Upper lobe of left lung (tissue), 4 donors: Measurements from ENCODE around the gene LRRC2.

ENCODE experiments used
- CTCF ChIP-seq, 6 experiments: fragments of 450-650 bp in 4 of 6; fragments of 200-600 bp in 2 of 6; sonication (generic) in 2 of 6; IDR thresholded peaks; one replicate each; pipeline ENCODE4 v1.5.1; 2016 to 2019; ENCODE audit warnings: antibody characterized with exemption in 6 of 6
- POLR2A ChIP-seq, 4 donors: fragments of 450-650 bp; IDR thresholded peaks; one replicate each; pipeline ENCODE4 v1.5.1; 2016 to 2017; ENCODE audit warnings: antibody characterized with exemption in 4 of 4, mild to moderate bottlenecking in 2 of 4
- POLR2AphosphoS5 ChIP-seq, 2 donors: sonication (generic); formaldehyde crosslinking; IDR thresholded peaks; one replicate each; pipeline ENCODE4 v1.5.1; 2017; ENCODE audit warnings: antibody characterized with exemption in 2 of 2

GRCh38 chr3:46613313-46614005, 47.4 kb upstream of the LRRC2 start:
- TF ChIP-seq CTCF (IDR thresholded peaks at IDR 0.05) (no peak), POLR2A (IDR thresholded peaks at IDR 0.05) (no peak), POLR2AphosphoS5 (IDR thresholded peaks at IDR 0.05) (no peak)
